ENCODE results near the gene NPAS2. TPM values are rescaled to one million over a fixed set of nuclear protein-coding genes. Genes with fewer than 3 reads are reported as not detected.

NPAS2 gene, protein sequence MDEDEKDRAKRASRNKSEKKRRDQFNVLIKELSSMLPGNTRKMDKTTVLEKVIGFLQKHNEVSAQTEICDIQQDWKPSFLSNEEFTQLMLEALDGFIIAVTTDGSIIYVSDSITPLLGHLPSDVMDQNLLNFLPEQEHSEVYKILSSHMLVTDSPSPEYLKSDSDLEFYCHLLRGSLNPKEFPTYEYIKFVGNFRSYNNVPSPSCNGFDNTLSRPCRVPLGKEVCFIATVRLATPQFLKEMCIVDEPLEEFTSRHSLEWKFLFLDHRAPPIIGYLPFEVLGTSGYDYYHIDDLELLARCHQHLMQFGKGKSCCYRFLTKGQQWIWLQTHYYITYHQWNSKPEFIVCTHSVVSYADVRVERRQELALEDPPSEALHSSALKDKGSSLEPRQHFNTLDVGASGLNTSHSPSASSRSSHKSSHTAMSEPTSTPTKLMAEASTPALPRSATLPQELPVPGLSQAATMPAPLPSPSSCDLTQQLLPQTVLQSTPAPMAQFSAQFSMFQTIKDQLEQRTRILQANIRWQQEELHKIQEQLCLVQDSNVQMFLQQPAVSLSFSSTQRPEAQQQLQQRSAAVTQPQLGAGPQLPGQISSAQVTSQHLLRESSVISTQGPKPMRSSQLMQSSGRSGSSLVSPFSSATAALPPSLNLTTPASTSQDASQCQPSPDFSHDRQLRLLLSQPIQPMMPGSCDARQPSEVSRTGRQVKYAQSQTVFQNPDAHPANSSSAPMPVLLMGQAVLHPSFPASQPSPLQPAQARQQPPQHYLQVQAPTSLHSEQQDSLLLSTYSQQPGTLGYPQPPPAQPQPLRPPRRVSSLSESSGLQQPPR
- 0.18 and 0.89 TPM in 2 replicates for total RNA-seq
- 0.55 and 0.56 TPM in 2 replicates for polyA plus RNA-seq

DNA sequence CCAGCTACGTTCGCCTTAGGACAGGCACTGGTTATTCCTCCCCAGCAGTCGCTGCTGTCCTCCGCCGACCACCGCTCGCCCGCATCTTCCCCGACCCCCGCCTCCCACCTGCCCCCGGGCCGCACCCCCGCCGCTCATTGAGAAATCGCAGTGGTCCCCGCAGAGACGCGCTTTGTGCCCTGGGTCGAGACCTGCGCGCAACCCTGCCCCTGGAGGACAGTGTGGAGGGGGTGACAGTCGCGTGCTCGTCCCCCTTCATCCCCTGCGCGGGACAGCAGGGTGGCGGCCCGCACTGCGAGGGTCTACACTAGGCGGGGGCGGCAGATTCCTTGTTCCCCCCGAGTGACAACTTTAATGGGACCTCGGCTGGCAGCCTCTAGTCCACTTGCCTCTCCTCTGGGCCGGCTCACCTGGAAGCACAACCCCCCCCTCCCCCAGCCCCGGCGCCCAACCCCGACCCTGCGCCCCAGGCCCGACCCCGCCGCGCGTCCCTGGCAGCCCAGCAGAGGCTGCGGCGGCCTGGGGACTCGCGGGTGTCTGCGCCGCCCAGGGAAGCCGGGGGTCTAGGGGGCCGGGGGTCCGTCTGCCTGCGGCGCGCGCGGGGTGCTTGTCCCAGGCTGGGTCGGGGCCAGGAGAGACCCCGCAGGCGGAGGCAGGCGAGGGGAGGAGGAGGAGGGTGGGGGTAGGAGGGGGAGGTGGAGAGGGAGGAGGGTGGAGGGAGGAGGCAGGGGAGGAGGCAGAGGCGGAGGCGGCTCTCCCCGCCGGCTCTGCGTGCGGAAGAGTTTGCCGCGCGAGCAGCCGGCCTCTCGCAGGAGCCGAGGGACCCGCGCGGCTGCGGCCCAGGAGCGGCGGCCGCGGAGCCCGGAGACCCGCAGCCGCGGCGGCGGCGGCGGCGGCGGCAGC, at the start of gene NPAS2:
Gene NPAS2 (plus strand): TSS at position 770 of the 903 bp plus-strand sequence. CDS start 84,616 bp downstream, outside the sequence.
- peak; percentile 69 to 79 for DNase-seq (ENCODE audit: low read depth in 1 of 2, low spot score in 1 of 2)
- no peaks in the 10 kb centered on the region for H3K9me3 ChIP-seq (ENCODE audit: low read depth)
- no peaks in the 10 kb centered on the region for H3K36me3 ChIP-seq
- peak within 1 kb of the TSS; percentile 70 for H3K4me3 ChIP-seq
- peaks cover 72% of the 10 kb centered on the region for H3K27me3 ChIP-seq
- H3K4me1 ChIP-seq (ENCODE audit: low read depth): peaks cover 12% of the 10 kb centered on the region
- TF ChIP-seq, protein P1, sequence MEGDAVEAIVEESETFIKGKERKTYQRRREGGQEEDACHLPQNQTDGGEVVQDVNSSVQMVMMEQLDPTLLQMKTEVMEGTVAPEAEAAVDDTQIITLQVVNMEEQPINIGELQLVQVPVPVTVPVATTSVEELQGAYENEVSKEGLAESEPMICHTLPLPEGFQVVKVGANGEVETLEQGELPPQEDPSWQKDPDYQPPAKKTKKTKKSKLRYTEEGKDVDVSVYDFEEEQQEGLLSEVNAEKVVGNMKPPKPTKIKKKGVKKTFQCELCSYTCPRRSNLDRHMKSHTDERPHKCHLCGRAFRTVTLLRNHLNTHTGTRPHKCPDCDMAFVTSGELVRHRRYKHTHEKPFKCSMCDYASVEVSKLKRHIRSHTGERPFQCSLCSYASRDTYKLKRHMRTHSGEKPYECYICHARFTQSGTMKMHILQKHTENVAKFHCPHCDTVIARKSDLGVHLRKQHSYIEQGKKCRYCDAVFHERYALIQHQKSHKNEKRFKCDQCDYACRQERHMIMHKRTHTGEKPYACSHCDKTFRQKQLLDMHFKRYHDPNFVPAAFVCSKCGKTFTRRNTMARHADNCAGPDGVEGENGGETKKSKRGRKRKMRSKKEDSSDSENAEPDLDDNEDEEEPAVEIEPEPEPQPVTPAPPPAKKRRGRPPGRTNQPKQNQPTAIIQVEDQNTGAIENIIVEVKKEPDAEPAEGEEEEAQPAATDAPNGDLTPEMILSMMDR (IDR thresholded peaks at IDR 0.05; ENCODE audit: low read depth, low read length): no peak
- H3K27ac ChIP-seq: no peak within 1 kb of the TSS

DNA sequence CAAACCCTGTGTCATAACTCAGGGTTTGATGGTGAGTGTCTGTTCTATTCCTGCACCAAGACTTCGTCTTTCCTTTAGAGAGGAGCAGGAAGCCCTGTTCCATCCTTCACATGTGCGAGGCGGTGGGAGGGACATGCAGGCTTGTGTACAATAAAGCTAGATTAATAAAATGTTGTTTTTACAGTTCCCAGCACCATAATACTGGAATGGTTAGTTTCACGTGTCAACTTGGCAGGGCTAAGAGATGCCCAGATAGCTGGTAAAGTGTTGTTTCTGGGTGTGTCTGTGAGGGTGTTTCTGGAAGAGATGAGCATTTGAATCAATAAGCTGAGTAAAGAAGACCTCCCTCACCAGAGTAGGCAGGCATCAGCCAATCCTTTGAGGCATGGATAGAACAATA, 48.8 kb upstream of the NPAS2 start:
- no peaks in the 10 kb centered on the region for H3K4me1 ChIP-seq (ENCODE audit: low read depth)
- no peaks in the 10 kb centered on the region for H3K9me3 ChIP-seq (ENCODE audit: low read depth)
- H3K4me3 ChIP-seq: no peak overlapping the region
- H3K36me3 ChIP-seq: no peaks in the 10 kb centered on the region
- no peak for DNase-seq (ENCODE audit: low read depth in 1 of 2, low spot score in 1 of 2)
- no peak overlapping the region for H3K27ac ChIP-seq
- TF ChIP-seq, protein P1 (IDR thresholded peaks at IDR 0.05; ENCODE audit: low read depth, low read length): no peak
- no peaks in the 10 kb centered on the region for H3K27me3 ChIP-seq

DNA sequence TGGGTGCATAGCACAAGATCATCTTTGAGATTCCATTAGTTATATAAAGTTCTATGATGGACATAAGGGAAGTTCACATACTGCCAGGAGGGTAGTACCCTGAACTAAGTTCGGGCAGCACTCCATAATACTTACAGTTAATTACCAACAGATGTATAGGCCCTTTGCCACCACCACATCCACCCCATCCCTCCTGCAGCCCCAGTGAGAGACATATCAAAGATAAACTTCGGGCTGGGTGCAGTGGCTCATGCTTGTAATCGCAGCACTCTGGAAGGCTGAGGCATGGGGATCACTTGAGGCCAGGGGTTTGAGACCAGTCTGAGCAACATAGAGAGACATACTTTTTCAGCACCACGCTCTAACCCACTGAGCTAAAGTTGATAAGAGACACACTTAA, 46.4 kb upstream of the NPAS2 start:
- Histone ChIP-seq H3K4me3 (no peak overlapping the region), H3K27ac (no peak overlapping the region), H3K36me3 (no peaks in the 10 kb centered on the region), H3K9me3 (ENCODE audit: low read depth) (no peaks in the 10 kb centered on the region), H3K27me3 (no peaks in the 10 kb centered on the region), H3K4me1 (ENCODE audit: low read depth) (no peaks in the 10 kb centered on the region)
- TF ChIP-seq, protein P1 (IDR thresholded peaks at IDR 0.05; ENCODE audit: low read depth, low read length): no peak
- DNase-seq (ENCODE audit: low read depth in 1 of 2, low spot score in 1 of 2): no peak

DNA sequence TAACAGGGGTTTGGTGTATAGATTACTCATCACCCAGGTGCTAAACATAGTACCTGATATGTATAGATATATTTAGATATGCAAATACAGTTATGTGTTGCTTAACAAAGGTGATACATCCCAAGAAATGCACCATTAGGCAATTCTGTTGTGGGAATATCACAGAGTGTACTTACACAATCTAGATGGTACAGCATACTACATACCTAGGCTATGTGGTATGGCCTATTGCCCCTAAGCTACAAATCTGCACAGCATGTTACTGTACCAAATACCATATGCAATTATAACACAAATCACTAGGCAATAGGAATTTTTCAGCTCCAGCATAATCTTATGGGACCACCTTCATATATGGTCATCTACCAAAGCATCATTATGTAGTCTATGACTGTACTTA, 43.5 kb upstream of the NPAS2 start:
- DNase-seq (ENCODE audit: low read depth in 1 of 2, low spot score in 1 of 2): no peak
- H3K9me3 ChIP-seq (ENCODE audit: low read depth): no peaks in the 10 kb centered on the region
- H3K27ac ChIP-seq: no peak overlapping the region
- H3K4me3 ChIP-seq: no peak overlapping the region
- H3K36me3 ChIP-seq: no peaks in the 10 kb centered on the region
- no peaks in the 10 kb centered on the region for H3K27me3 ChIP-seq
- H3K4me1 ChIP-seq (ENCODE audit: low read depth): no peaks in the 10 kb centered on the region
- TF ChIP-seq, protein P1 (IDR thresholded peaks at IDR 0.05; ENCODE audit: low read depth, low read length): no peak

All from cardiac muscle cell (in vitro differentiated cells and primary cell).